PC-9 (cell line): Measurements from ENCODE around the gene DOCK2.

Experiments used
- EZH2 ChIP-seq: fragments of 200-600 bp; sonication (generic); IDR thresholded peaks from 2 replicates; pipeline ENCODE4 v1.8.0; 2017; ENCODE audit warnings: antibody characterized with exemption, low read depth
- TF ChIP-seq, protein P1 (sequence below): fragments of 200-600 bp; sonication (generic); conservative IDR thresholded peaks from 2 replicates; pipeline ENCODE4 v1.6.1; 2017; ENCODE audit warnings: mixed run types, antibody characterized with exemption, mild to moderate bottlenecking, moderate library complexity

DNA sequence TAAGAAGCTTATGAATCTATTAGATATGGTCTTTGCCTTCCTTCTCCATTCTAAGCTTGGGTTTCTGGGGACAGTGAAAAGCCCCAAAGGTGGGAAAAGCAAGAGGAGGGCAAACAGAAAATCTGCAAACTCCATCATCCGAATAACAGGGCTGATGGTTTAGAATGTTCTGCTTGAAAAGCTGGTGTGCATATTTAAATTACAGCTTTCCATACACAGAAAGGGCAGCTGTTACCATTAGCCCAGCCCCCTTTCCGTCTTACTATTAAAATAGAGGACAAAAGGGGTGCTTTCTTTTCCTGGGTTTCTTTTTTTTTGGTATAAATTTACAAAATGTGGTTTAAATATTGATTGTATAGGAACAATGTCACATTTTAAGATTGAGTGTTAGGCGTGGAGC is 321.2 kb downstream of the DOCK2 start:
- TF ChIP-seq, protein P1, sequence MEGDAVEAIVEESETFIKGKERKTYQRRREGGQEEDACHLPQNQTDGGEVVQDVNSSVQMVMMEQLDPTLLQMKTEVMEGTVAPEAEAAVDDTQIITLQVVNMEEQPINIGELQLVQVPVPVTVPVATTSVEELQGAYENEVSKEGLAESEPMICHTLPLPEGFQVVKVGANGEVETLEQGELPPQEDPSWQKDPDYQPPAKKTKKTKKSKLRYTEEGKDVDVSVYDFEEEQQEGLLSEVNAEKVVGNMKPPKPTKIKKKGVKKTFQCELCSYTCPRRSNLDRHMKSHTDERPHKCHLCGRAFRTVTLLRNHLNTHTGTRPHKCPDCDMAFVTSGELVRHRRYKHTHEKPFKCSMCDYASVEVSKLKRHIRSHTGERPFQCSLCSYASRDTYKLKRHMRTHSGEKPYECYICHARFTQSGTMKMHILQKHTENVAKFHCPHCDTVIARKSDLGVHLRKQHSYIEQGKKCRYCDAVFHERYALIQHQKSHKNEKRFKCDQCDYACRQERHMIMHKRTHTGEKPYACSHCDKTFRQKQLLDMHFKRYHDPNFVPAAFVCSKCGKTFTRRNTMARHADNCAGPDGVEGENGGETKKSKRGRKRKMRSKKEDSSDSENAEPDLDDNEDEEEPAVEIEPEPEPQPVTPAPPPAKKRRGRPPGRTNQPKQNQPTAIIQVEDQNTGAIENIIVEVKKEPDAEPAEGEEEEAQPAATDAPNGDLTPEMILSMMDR = no peak
- no peak for TF ChIP-seq EZH2
